CD14-positive monocyte (primary cell): ENCODE measurements around the gene KHSRP. TPM values are rescaled to one million over a fixed set of nuclear protein-coding genes. Genes with fewer than 3 reads are reported as not detected.

Experiments used
- DNase-seq, 3 donors: peaks; one replicate each; pipeline ENCODE4 v3.0.0-alpha.2; 2011 to 2022
- H2AFZ ChIP-seq: 2 replicates; pipeline ENCODE4 v1.6.0; 2012; ENCODE audit warnings: mild to moderate bottlenecking, low read depth, low read length, inconsistent platforms; ENCODE audit not compliant: insufficient read depth, poor library complexity, severe bottlenecking
- H3K27ac ChIP-seq, 2 donors: 1 replicate in 1 of 2; 2 replicates in 1 of 2; pipeline ENCODE4 v1.5.1; 2012 to 2013; ENCODE audit warnings: low read length in 2 of 2, control low read depth in 1 of 2, inconsistent platforms in 1 of 2, low read depth in 1 of 2, mild to moderate bottlenecking in 1 of 2
- H3K27me3 ChIP-seq, 2 donors: one replicate each; pipeline versions ENCODE4 v1.6.0 to v1.6.1; 2011 to 2013; ENCODE audit warnings: low read length in 2 of 2; ENCODE audit not compliant: control insufficient read depth in 2 of 2, insufficient read depth in 2 of 2
- H3K36me3 ChIP-seq, 2 donors: replicated peaks in 1 of 2; 1 replicate in 1 of 2; 2 replicates in 1 of 2; pipeline versions ENCODE4 v1.5.1 to v1.6.1; 2012 to 2013; ENCODE audit warnings: low read length in 2 of 2, control low read depth in 1 of 2, inconsistent platforms in 1 of 2, mild to moderate bottlenecking in 1 of 2; ENCODE audit not compliant: insufficient read depth in 2 of 2, control insufficient read depth in 1 of 2
- H3K4me1 ChIP-seq, 2 donors: 1 replicate in 1 of 2; 2 replicates in 1 of 2; pipeline versions ENCODE4 v1.5.1 to v1.6.1; 2012 to 2013; ENCODE audit warnings: low read length in 2 of 2, control low read depth in 1 of 2, inconsistent platforms in 1 of 2, mild to moderate bottlenecking in 1 of 2, moderate library complexity in 1 of 2; ENCODE audit not compliant: insufficient read depth in 2 of 2, control insufficient read depth in 1 of 2
- H3K4me2 ChIP-seq: replicated peaks from 2 replicates; pipeline ENCODE3; 2012; ENCODE audit warnings: low read length, moderate library complexity, mild to moderate bottlenecking; ENCODE audit not compliant: poor library complexity, severe bottlenecking; ENCODE audit errors: extremely low read depth
- H3K4me3 ChIP-seq, 3 experiments: fragments of 200-600 bp in 1 of 3; sonication (generic) in 1 of 3; replicated peaks in 1 of 3; 1 replicate in 2 of 3; 2 replicates in 1 of 3; pipeline ENCODE4 v1.5.1; 2011 to 2013; ENCODE audit warnings: low read length in 3 of 3, mild to moderate bottlenecking in 3 of 3, control low read depth in 2 of 3, low read depth in 2 of 3, inconsistent platforms in 1 of 3, moderate library complexity in 1 of 3
- H3K79me2 ChIP-seq: 2 replicates; pipeline ENCODE4 v1.6.0; 2012; ENCODE audit warnings: mild to moderate bottlenecking, control low read depth, inconsistent platforms, low read length, moderate library complexity; ENCODE audit not compliant: insufficient read depth
- H3K9ac ChIP-seq: 2 replicates; pipeline ENCODE4 v1.6.0; 2017; ENCODE audit warnings: low read length, mild to moderate bottlenecking; ENCODE audit not compliant: insufficient read depth, poor library complexity, severe bottlenecking
- H3K9me3 ChIP-seq, 2 donors: replicated peaks in 1 of 2; 1 replicate in 1 of 2; 2 replicates in 1 of 2; pipeline versions ENCODE4 v1.5.1 to v1.6.1; 2012 to 2013; ENCODE audit warnings: low read length in 2 of 2, control low read depth in 1 of 2; ENCODE audit not compliant: control insufficient read depth in 1 of 2, insufficient read depth in 1 of 2
- H4K20me1 ChIP-seq: 2 replicates; pipeline ENCODE4 v1.6.0; 2012; ENCODE audit warnings: mild to moderate bottlenecking, low read length, control low read depth, moderate library complexity; ENCODE audit not compliant: insufficient read depth
- H3K27ac Mint-ChIP-seq, 7 donors: one replicate each; pipeline ENCODE4 v1.8.0; 2020; ENCODE audit warnings: mild to moderate bottlenecking in 7 of 7, mixed read lengths in 7 of 7, moderate library complexity in 6 of 7, inconsistent platforms in 2 of 7
- H3K27me3 Mint-ChIP-seq, 3 donors: one replicate each; pipeline ENCODE4 v1.8.0; 2021 to 2022; ENCODE audit warnings: low read depth in 3 of 3, mild to moderate bottlenecking in 3 of 3, mixed read lengths in 3 of 3, moderate library complexity in 3 of 3, inconsistent platforms in 1 of 3
- H3K36me3 Mint-ChIP-seq, 2 donors: one replicate each; pipeline ENCODE4 v1.8.0; 2020; ENCODE audit warnings: mixed read lengths in 2 of 2, inconsistent platforms in 1 of 2, mild to moderate bottlenecking in 1 of 2
- H3K4me1 Mint-ChIP-seq: one replicate; pipeline ENCODE4 v1.8.0; 2020; ENCODE audit warnings: mild to moderate bottlenecking, mixed read lengths
- H3K4me3 Mint-ChIP-seq, 2 donors: one replicate each; pipeline ENCODE4 v1.8.0; 2020; ENCODE audit warnings: mild to moderate bottlenecking in 2 of 2, mixed read lengths in 2 of 2, moderate library complexity in 1 of 2
- H3K9me3 Mint-ChIP-seq, 7 donors: one replicate each; pipeline ENCODE4 v1.8.0; 2020 to 2022; ENCODE audit warnings: mixed read lengths in 7 of 7, mild to moderate bottlenecking in 6 of 7, moderate library complexity in 6 of 7, inconsistent platforms in 2 of 7
- WGBS: methylation state at CpG from one replicate; pipeline ENCODE4 v1.1.5; 2013; ENCODE audit warnings: missing lambda C conversion rate; ENCODE audit not compliant: insufficient coverage; 5-methylcytosine and 5-hydroxymethylcytosine counted together
- intact Hi-C, 2 donors: fragments of 100-400 bp; cut with micrococcal nuclease; formaldehyde crosslinking; loops; one replicate each; pipeline versions ENCODE4 v1.15.0 to v1.15.1; 2023
- polyA plus RNA-seq, 3 donors: library from polyadenylated mRNA; depleted of rRNA in 1 of 3; unstranded in 2 of 3; stranded (reverse) in 1 of 3; fragments of 300-500 nt in 2 of 3; fragments of >200 nt in 1 of 3; fragmentation: Illumina TruSeq in 2 of 3; gene quantifications; 1 replicate in 2 of 3; 2 replicates in 1 of 3; pipeline ENCODE4 v1.2.3, GENCODE V29; 2012 to 2021
- TF ChIP-seq, protein P1 (sequence below): fragments of 200-600 bp; IDR thresholded peaks from one replicate; pipeline ENCODE4 v1.8.0; 2022; ENCODE audit warnings: antibody characterized with exemption, mild to moderate bottlenecking

The KHSRP gene
- polyA plus RNA-seq, 3 donors, result 8.6 to 63.3 (median 9.1) TPM

DNA sequence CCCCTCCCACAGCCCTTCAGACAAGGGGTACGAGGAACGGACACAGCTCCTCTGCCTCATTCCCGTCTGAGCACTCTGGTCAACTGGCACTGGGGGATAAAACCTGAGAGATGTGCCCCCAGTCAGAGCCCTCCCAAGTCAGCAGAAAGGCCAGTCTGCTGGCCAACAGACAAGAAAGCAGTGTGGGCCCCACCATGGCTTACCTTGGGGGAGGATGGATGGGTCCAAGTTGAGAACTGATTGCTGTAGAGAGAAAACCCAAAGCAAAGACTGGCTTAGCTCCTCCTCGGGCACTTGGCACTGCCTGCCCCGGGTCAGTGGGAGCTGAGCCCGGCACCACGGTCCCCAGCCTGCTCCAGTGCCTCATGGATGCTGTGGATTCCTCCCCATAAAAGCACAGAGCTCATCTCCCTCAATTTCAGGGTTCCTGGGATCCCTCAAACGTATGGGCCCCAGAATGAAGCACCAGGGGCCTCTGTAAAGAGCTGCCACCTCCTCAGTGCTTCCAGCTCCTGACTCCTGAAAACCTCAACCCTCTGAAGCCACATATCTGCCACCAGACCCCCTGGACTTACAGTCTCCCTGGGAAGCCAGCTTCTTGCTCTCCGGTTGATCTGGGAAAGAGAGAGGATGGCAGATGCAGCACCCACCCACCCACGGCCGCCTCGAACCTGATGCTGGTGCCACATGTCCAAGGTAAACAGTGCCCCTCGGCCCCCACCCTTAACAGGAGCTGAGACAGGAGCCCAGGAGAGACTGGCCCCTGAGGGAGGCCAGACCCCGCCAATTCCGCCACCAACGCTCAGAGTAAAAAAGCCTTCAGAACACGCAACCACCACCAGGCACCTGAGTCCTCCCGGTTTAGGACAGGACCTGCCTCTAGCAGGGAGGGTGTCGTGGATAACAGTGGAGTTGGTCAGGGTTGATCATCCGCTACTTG is 3.3 kb downstream of the KHSRP start:
- H4K20me1 ChIP-seq, result peaks cover 63% of the 10 kb centered on the region
- peak overlapping the region in 4 of 7 donors; percentile 23 to 70 (median 48) for H3K27ac Mint-ChIP-seq
- intact Hi-C loops, result loop anchor here (10.0 kb wide), 2 partner anchors 47 to 517 kb away; partner anchors contain the start of genes ALKBH7 (in 1 of the 2), NDUFA11 (in 1 of the 2), PSPN (in 1 of the 2) and VMAC (in 1 of the 2)
- no peak overlapping the region for H3K4me3 ChIP-seq
- H3K4me3 Mint-ChIP-seq, result no peak overlapping the region
- H3K4me2 ChIP-seq, result no peak overlapping the region
- peaks cover 23 to 30% of the 10 kb centered on the region in 2 donors for H3K4me1 ChIP-seq
- H3K4me1 Mint-ChIP-seq, result peaks cover 32% of the 10 kb centered on the region
- TF ChIP-seq, protein P1, sequence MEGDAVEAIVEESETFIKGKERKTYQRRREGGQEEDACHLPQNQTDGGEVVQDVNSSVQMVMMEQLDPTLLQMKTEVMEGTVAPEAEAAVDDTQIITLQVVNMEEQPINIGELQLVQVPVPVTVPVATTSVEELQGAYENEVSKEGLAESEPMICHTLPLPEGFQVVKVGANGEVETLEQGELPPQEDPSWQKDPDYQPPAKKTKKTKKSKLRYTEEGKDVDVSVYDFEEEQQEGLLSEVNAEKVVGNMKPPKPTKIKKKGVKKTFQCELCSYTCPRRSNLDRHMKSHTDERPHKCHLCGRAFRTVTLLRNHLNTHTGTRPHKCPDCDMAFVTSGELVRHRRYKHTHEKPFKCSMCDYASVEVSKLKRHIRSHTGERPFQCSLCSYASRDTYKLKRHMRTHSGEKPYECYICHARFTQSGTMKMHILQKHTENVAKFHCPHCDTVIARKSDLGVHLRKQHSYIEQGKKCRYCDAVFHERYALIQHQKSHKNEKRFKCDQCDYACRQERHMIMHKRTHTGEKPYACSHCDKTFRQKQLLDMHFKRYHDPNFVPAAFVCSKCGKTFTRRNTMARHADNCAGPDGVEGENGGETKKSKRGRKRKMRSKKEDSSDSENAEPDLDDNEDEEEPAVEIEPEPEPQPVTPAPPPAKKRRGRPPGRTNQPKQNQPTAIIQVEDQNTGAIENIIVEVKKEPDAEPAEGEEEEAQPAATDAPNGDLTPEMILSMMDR, result no peak
- H3K9ac ChIP-seq, result no peak overlapping the region
- peaks cover 62% of the 10 kb centered on the region for H3K79me2 ChIP-seq
- H3K27me3 ChIP-seq, result no peaks in the 10 kb centered on the region
- H3K27ac ChIP-seq, result peak overlapping the region in 1 of 2 donors; percentile 51
- no peaks in the 10 kb centered on the region for H3K27me3 Mint-ChIP-seq
- peaks cover 52 to 60% of the 10 kb centered on the region in 2 donors for H3K36me3 Mint-ChIP-seq
- H3K9me3 Mint-ChIP-seq, result peaks cover 0 to 6% (median 3%) of the 10 kb centered on the region in 7 donors
- H3K36me3 ChIP-seq, result peaks cover 57 to 62% of the 10 kb centered on the region in 2 donors
- no peaks in the 10 kb centered on the region for H3K9me3 ChIP-seq
- DNase-seq, result no peak
- H2AFZ ChIP-seq, result no peak overlapping the region
- 100% methylated on average over 11 of the region's 20 CpGs for WGBS

DNA sequence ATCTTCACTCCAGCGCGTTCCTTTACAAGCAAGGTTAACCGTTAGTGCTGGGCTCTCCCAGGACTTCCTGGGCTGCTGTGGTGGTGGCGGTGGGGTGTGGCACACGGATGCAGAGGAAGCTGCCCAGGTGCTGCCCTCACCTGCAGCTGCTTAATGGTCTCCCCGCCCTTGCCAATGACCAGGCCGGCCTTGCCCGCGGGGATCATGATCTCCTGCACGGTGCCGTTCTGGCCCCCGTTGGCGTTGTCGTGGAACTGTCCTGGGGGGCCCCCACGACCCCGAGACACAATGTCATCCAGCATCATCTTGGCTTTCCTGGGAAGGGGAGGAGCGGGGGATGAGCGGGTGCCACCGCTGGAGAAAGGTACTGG is 6.1 kb downstream of the KHSRP start:
- intact Hi-C loops, result no loop called here
- 97% methylated on average over 19 of the region's 19 CpGs for WGBS
- H3K27ac Mint-ChIP-seq, result no peak overlapping the region
- no peaks in the 10 kb centered on the region for H3K27me3 ChIP-seq
- no peak overlapping the region for H3K4me2 ChIP-seq
- peaks cover 54% of the 10 kb centered on the region for H3K79me2 ChIP-seq
- peaks cover 58% of the 10 kb centered on the region for H4K20me1 ChIP-seq
- H3K4me3 ChIP-seq, result no peak overlapping the region
- peaks cover 82 to 87% of the 10 kb centered on the region in 2 donors for H3K36me3 ChIP-seq
- H3K4me1 ChIP-seq, result peaks cover 11 to 14% of the 10 kb centered on the region in 2 donors
- peaks cover 76 to 88% of the 10 kb centered on the region in 2 donors for H3K36me3 Mint-ChIP-seq
- no peak for DNase-seq
- H3K4me1 Mint-ChIP-seq, result peaks cover 20% of the 10 kb centered on the region
- TF ChIP-seq, protein P1, result no peak
- peaks cover 0 to 3% (median 0%) of the 10 kb centered on the region in 7 donors for H3K9me3 Mint-ChIP-seq
- no peak overlapping the region for H3K27ac ChIP-seq
- no peak overlapping the region for H3K9ac ChIP-seq
- H3K27me3 Mint-ChIP-seq, result peaks cover 0 to 1% (median 0%) of the 10 kb centered on the region in 3 donors
- no peak overlapping the region for H3K4me3 Mint-ChIP-seq
- H3K9me3 ChIP-seq, result no peaks in the 10 kb centered on the region
- no peak overlapping the region for H2AFZ ChIP-seq
